ENCODE results near the gene SLC51B. TPM values are rescaled to one million over a fixed set of nuclear protein-coding genes. Genes with fewer than 3 reads are reported as not detected.

The SLC51B gene
- total and polyA plus RNA-seq, 10 of the 15 experiments (the other 5 are each of a cell fraction or from before 2014, with no cell fraction given): 0.05 to 0.17 (median 0.13) TPM; not detected in 7

- TF ChIP-seq TARDBP (IDR thresholded peaks at IDR 0.05; ENCODE audit: borderline replicate concordance) (no peak), ESRRA (IDR thresholded peaks at IDR 0.05; ENCODE audit: low read length) (no peak), SKIL (IDR thresholded peaks at IDR 0.05; ENCODE audit: low read depth, poor library complexity, severe bottlenecking) (no peak)
Measured at GRCh38 chr15:65062726-65063125, 17.5 kb downstream of the SLC51B start (continued).

- Histone ChIP-seq H3K9ac (ENCODE audit: control insufficient read depth, insufficient read depth, low read length) (no peak overlapping the region), H3K36me3 (ENCODE audit: control insufficient read depth in 2 of 2, insufficient read depth in 2 of 2, low read length in 1 of 2) (no peaks in the 10 kb centered on the region), H3K27me3 (replicated peaks in 1 of 2; ENCODE audit: control insufficient read depth in 2 of 2, insufficient read depth in 2 of 2, low read length in 1 of 2) (peaks cover 0 to 2% of the 10 kb centered on the region in 2 experiments), H3K4me1 (ENCODE audit: control insufficient read depth, insufficient read depth, low read length) (no peaks in the 10 kb centered on the region), H4K20me1 (ENCODE audit: control insufficient read depth, insufficient read depth) (no peaks in the 10 kb centered on the region), H3K9me3 (replicated peaks; ENCODE audit: control insufficient read depth, insufficient read depth, low read length) (no peaks in the 10 kb centered on the region), H2AFZ (ENCODE audit: control insufficient read depth, low read depth, low read length) (no peak overlapping the region), H3K4me3 (no peak overlapping the region), H3K79me2 (ENCODE audit: control insufficient read depth, insufficient read depth, low read length) (no peaks in the 10 kb centered on the region), H3K27ac (ENCODE audit: control insufficient read depth, insufficient read depth) (no peak overlapping the region), H3K4me2 (ENCODE audit: control insufficient read depth, insufficient read depth) (no peak overlapping the region)
- ChIA-PET CTCF (interaction anchor here (0.6 to 1.1 kb wide), 3 partner anchors 14 to 256 kb away, joined by 3 read pairs; no protein-coding TSS in a partner anchor), SMC1A (ENCODE audit: uncharacterized antibody, unreplicated experiment) (interaction anchor here (0.6 to 1.5 kb wide), 4 partner anchors 10 to 364 kb away, joined by 3 to 5 read pairs (median 4); no protein-coding TSS in a partner anchor), POLR2A (no interaction called here), RAD21 (ENCODE audit: unreplicated experiment) (no interaction called here)
- TF ChIP-seq ZZZ3 (IDR thresholded peaks at IDR 0.05; ENCODE audit: control insufficient read depth, insufficient read length, low read depth) (no peak), KAT2A (conservative IDR thresholded peaks at IDR 0.05; ENCODE audit: control insufficient read depth, low read depth, low read length) (no peak), MTA2 (IDR thresholded peaks at IDR 0.05; ENCODE audit: low read depth) (no peak), RAD51 (IDR thresholded peaks at IDR 0.05) (no peak), POU2F2 (IDR thresholded peaks at IDR 0.05; ENCODE audit: borderline replicate concordance, low read depth, low read length) (no peak), ZSCAN29 (IDR thresholded peaks at IDR 0.05) (no peak)
- no peak for ATAC-seq
- 70% methylated on average over 3 of the region's 3 CpGs for WGBS (ENCODE audit: insufficient coverage, insufficient replicate concordance, low lambda C conversion rate, missing lambda C conversion rate)
- intact Hi-C loops (cut with micrococcal nuclease; ENCODE audit: unreplicated experiment): no loop called here
- FAIRE-seq: no peak
- no TSS peak for BruUV-seq (replicated peaks)
- in situ Hi-C loops (cut with MboI): no loop called here
- no peak for DNase-seq (ENCODE audit: low read depth, low spot score)
Measured at GRCh38 chr15:65066001-65066634, 20.9 kb downstream of the SLC51B start.
